ENCODE data around the gene TNFRSF11A. TPM values are rescaled to one million over a fixed set of nuclear protein-coding genes. Genes with fewer than 3 reads are reported as not detected.

TNFRSF11A gene
- total RNA-seq, 1 experiment from 2014 or later: 3.2 TPM

GRCh38 chr18:62280058-62280457 is 45.1 kb upstream of the TNFRSF11A start:
- H2AFZ ChIP-seq (ENCODE audit: low read depth, low read length, poor library complexity, severe bottlenecking): no peak overlapping the region
- no peaks in the 10 kb centered on the region for H3K79me2 ChIP-seq (ENCODE audit: insufficient read depth, low read length)
- H3K9ac ChIP-seq (ENCODE audit: low read length): no peak overlapping the region
- ChIA-PET POLR2A (no interaction called here), RAD21 (ENCODE audit: low non-redundant PET in 1 of 2, low total read pairs in 2 of 2, uncharacterized antibody in 2 of 2, unreplicated experiment in 2 of 2) (no interaction called here), CTCF (no interaction called here)
- H3K4me2 ChIP-seq (ENCODE audit: low read length): no peak overlapping the region
- H4K20me1 ChIP-seq (ENCODE audit: insufficient read depth): no peaks in the 10 kb centered on the region
- H3K9me3 ChIP-seq (ENCODE audit: control insufficient read depth in 1 of 2, insufficient read depth in 1 of 2, low read depth in 1 of 2, low read length in 2 of 2): no peaks in the 10 kb centered on the region
- H3K27me3 ChIP-seq (ENCODE audit: insufficient read depth, low read length): no peaks in the 10 kb centered on the region
- DNase-seq (ENCODE audit: low read depth, low spot score) (no peak), ATAC-seq (no peak)
- no peak overlapping the region for H3K4me3 ChIP-seq (replicated peaks in 1 of 2; ENCODE audit: low read depth in 1 of 2, low read length in 2 of 2)
- intact Hi-C loops (cut with micrococcal nuclease): no loop called here
- no peak overlapping the region for H3K27ac ChIP-seq (ENCODE audit: low read depth, low read length)
- H3K9me2 ChIP-seq (ENCODE audit: insufficient read depth): no peaks in the 10 kb centered on the region
- TF ChIP-seq ATF3 (IDR thresholded peaks at IDR 0.05): no peak
- TF ChIP-seq SIN3A (IDR thresholded peaks at IDR 0.05; ENCODE audit: low read depth): no peak
- TF ChIP-seq SRF (IDR thresholded peaks at IDR 0.05; ENCODE audit: low read depth): no peak
- TF ChIP-seq JUND (IDR thresholded peaks at IDR 0.05): no peak
- no peak for TF ChIP-seq MAX (IDR thresholded peaks at IDR 0.05)
- no peak for TF ChIP-seq REST (IDR thresholded peaks at IDR 0.05; ENCODE audit: low read depth)
- no peak for TF ChIP-seq ZNF274 (IDR thresholded peaks at IDR 0.05; ENCODE audit: low read depth, low read length)
- no peak for TF ChIP-seq CEBPB (IDR thresholded peaks at IDR 0.05; ENCODE audit: low read depth)
- no peak for TF ChIP-seq CTCF (IDR thresholded peaks at IDR 0.05 in 2 of 3, conservative IDR thresholded peaks at IDR 0.05 in 1 of 3; ENCODE audit: borderline replicate concordance in 1 of 3, insufficient read depth in 1 of 3, low read depth in 2 of 3, low read length in 2 of 3)
- no peak for TF ChIP-seq FOSL1 (IDR thresholded peaks at IDR 0.05; ENCODE audit: low read depth)
- no peak for TF ChIP-seq YY1 (IDR thresholded peaks at IDR 0.05; ENCODE audit: extremely low read depth, insufficient replicate concordance, low read depth, low read length)
- TF ChIP-seq EZH2 (IDR thresholded peaks at IDR 0.05): no peak
- no peak for TF ChIP-seq EGR1 (IDR thresholded peaks at IDR 0.05; ENCODE audit: low read depth)
- no peak for TF ChIP-seq EZH2phosphoT487 (IDR thresholded peaks at IDR 0.05; ENCODE audit: borderline replicate concordance)
- no peak for TF ChIP-seq TCF7L2 (IDR thresholded peaks at IDR 0.05; ENCODE audit: borderline replicate concordance, extremely low read depth, insufficient read depth, insufficient read length)
- no peak for TF ChIP-seq POLR2A (IDR thresholded peaks at IDR 0.05; ENCODE audit: borderline replicate concordance, extremely low read depth, insufficient read depth, insufficient read length)
- TF ChIP-seq CBX3 (IDR thresholded peaks at IDR 0.05; ENCODE audit: low read depth): no peak
- TF ChIP-seq SP1 (IDR thresholded peaks at IDR 0.05; ENCODE audit: low read depth): no peak
- TF ChIP-seq ZFX (IDR thresholded peaks at IDR 0.05): no peak
- H3K4me1 ChIP-seq (ENCODE audit: control insufficient read depth in 1 of 2, insufficient read depth in 2 of 2, low read length in 2 of 2): peaks cover 0 to 15% of the 10 kb centered on the region in 2 experiments; a peak in 3 of 4 replicates
- no TSS peak for BruUV-seq (replicated peaks)
- peaks cover 3 to 4% of the 10 kb centered on the region in 2 experiments; a peak in 2 of 4 replicates for H3K36me3 ChIP-seq (ENCODE audit: control insufficient read depth in 1 of 2, insufficient read depth in 2 of 2, low read length in 2 of 2)

All from HCT116 (cell line).